Thyroid gland (tissue), 4 donors: ENCODE results near the gene CDK9.

Experiments
- CTCF ChIP-seq, 6 experiments: fragments of 200-600 bp in 3 of 6; fragments of 450-650 bp in 3 of 6; sonication (generic) in 3 of 6; IDR thresholded peaks; one replicate each; pipeline ENCODE4 v1.5.1; 2016 to 2019; ENCODE audit warnings: antibody characterized with exemption in 6 of 6, mild to moderate bottlenecking in 2 of 6, inconsistent platforms in 1 of 6, moderate library complexity in 1 of 6
- POLR2A ChIP-seq, 2 donors: fragments of 450-650 bp; IDR thresholded peaks; one replicate each; pipeline ENCODE4 v1.6.1; 2017; ENCODE audit warnings: antibody characterized with exemption in 2 of 2, mild to moderate bottlenecking in 2 of 2, moderate library complexity in 1 of 2

DNA sequence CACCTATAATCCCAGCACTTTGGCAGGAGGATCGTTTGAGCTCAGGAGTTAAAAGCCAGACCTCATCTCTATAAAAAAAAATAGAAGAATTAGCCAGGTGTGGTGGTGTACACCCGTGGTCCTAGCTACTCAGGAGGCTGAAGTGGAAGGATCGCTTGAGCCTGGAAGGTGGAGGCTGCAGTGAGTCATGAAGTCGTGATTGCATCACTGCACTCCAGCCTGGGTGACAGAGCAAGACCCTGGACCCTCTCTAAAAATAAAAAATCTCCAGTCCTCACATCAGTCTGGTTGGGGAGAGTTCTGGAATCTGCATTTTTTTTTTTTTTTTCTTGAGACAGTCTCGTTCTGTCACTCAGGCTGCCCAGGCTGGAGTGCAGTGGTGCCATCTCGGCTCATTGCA is 26.2 kb downstream of the CDK9 start:
- TF ChIP-seq POLR2A (IDR thresholded peaks at IDR 0.05), result no peak
- no peak for TF ChIP-seq CTCF (IDR thresholded peaks at IDR 0.05)
